Nucleus accumbens (tissue), 56 donors: ENCODE measurements around the gene SMYD4.
"Not testable (repeated sequence)": the region's sequence is repeated elsewhere in the genome, so short reads cannot be mapped to it uniquely, and the experiment has no call there.

Experiments
- DNase-seq, 56 donors: peaks; one replicate each; lab custom pipeline; 2025; lab: John Stamatoyannopoulos, UW

Gene SMYD4

GRCh38 chr17:1786708-1787107 lies 43.0 kb downstream of the SMYD4 start:
- no peak for DNase-seq

GRCh38 chr17:1785930-1786329 lies 43.8 kb downstream of the SMYD4 start:
- peak in 4 of 56 donors; percentile 10 to 33 (median 21) for DNase-seq

- DNase-seq, result peak in 12 of 56 donors; percentile 9 to 47 (median 21)
Measured at GRCh38 chr17:1783834-1784611, 45.7 kb downstream of the SMYD4 start.

GRCh38 chr17:1783271-1783670 lies 46.4 kb downstream of the SMYD4 start:
- no peak for DNase-seq

- no peak for DNase-seq
Measured at GRCh38 chr17:1782171-1782567, 47.5 kb downstream of the SMYD4 start.

- no peak for DNase-seq
Measured at GRCh38 chr17:1779571-1780131, 50.1 kb downstream of the SMYD4 start.

GRCh38 chr17:1776857-1777256 lies 52.8 kb downstream of the SMYD4 start:
- no peak for DNase-seq

GRCh38 chr17:1776328-1776727 lies 53.4 kb downstream of the SMYD4 start:
- no peak for DNase-seq

GRCh38 chr17:1774390-1775176 lies 55.1 kb downstream of the SMYD4 start:
- no peak for DNase-seq

- DNase-seq, result no peak
Measured at GRCh38 chr17:1773696-1774181, 56.0 kb downstream of the SMYD4 start.

- DNase-seq, result not testable (repeated sequence)
Measured at GRCh38 chr17:1773000-1773695, 56.6 kb downstream of the SMYD4 start.

- DNase-seq, result no peak
Measured at GRCh38 chr17:1769822-1770477, 59.8 kb downstream of the SMYD4 start.

GRCh38 chr17:1767358-1767757 lies 62.3 kb downstream of the SMYD4 start:
- DNase-seq, result no peak

- peak in 4 of 56 donors; percentile 14 to 33 (median 24) for DNase-seq
Measured at GRCh38 chr17:1766382-1767135, 63.1 kb downstream of the SMYD4 start.

- no peak for DNase-seq
Measured at GRCh38 chr17:1765576-1765975, 64.1 kb downstream of the SMYD4 start.

GRCh38 chr17:1764705-1765104 lies 65.0 kb downstream of the SMYD4 start:
- DNase-seq, result not testable (repeated sequence)

GRCh38 chr17:1764284-1764683 lies 65.4 kb downstream of the SMYD4 start:
- DNase-seq, result peak in 2 of 56 donors; percentile 10 to 17

GRCh38 chr17:1762901-1763898 lies 66.5 kb downstream of the SMYD4 start:
- peak in 1 of 56 donors; percentile 10 for DNase-seq
